ENCODE measurements around the gene KRTAP10-1.

DNA sequence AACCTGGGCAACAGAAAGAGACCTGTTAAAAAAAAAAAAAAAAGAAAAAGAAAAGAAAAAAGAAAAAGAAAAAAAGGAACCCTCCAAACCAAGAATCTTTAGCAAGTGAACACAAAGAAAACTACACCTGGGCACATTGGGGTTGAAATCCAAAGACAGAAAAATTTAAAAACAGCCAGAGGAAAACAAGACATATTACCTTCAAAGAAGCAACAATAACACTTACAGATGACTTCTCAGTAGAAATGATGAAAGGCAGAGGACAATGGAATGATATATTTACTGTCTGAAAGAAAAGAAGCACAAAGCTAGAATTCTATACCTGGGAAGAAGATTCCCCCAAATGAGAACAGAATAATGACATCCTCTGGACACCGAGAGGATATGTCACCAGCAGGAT, 2.7 kb upstream of the KRTAP10-1 start:
- TF ChIP-seq GATA2 (IDR thresholded peaks at IDR 0.05; ENCODE audit: low read depth, low read length): no peak
- no peak for TF ChIP-seq GATA3 (IDR thresholded peaks at IDR 0.05; ENCODE audit: low read depth, low read length)
